T-helper 1 cell (primary cell): ENCODE results near the gene SCNN1G.
"Not testable (repeated sequence)": the region's sequence is repeated elsewhere in the genome, so short reads cannot be mapped to it uniquely, and the experiment has no call there.

Experiments used
- DNase-seq, 5 donors: peaks; one replicate each; pipeline ENCODE4 v3.0.0-alpha.2; 2012 to 2020

The SCNN1G gene

DNA sequence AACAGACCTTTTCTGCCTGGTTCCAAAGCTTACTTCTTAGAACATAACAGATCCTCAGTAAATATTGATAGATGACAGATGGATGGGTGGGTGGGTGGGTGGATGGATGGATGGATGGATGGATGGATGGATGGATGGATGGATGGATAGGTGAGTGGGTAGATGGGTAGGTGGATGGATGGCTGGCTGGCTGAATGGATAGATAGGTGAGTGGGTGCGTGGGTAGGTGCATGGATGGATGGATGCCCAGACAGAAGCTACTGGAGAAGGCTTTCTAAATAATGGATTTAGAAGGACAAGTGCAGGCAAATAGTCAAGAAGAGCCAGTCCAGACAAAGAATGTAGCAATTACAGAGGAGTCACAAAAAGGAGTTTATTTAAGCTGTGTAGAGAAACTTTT lies 19.6 kb downstream of the SCNN1G start:
- DNase-seq, result no peak

DNA sequence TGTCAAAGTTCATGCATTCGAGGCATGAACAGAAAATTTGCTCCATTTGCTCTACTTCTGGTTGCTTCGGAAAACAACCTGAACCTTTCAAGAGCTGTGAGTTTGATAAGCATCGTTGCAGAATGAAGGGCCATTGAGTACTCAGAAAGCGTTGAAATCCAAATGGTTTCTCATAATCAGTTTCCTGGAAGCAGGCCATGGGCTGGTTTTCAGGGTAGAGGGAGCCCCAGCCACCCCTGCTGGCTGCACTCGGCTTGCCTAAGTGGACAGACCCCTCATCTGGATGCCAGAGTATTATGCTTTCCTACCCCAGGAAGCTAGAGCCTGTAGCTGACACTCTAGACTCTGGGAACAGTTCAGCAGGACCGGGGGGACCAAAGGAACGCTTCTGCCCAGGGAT lies 24.4 kb downstream of the SCNN1G start:
- DNase-seq, result no peak

DNA sequence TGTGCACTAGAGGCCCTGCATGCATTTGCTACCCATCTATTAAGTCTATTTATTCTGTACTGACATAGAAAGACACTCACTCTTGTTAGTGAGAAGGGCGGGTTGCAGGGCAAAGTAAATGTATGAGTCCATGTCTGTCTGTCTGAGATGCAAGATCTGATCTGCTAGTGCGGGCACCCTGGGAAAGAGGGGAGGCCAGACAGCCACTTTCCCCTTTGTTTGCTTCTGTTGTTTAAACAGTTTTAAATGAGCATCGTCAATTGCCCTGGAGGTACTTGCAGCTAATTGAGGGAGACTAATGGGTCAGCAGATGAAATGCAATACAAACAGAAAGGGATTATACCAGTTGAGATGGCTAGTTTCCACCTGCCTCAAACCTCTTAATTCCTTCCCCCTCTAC lies 24.9 kb downstream of the SCNN1G start:
- no peak for DNase-seq

- no peak for DNase-seq
These were observed 27.1 kb downstream of the SCNN1G start for GRCh38 chr16:23209606-23210005.

GRCh38 chr16:23213831-23214230 lies 31.3 kb downstream of the SCNN1G start:
- DNase-seq, result no peak

DNA sequence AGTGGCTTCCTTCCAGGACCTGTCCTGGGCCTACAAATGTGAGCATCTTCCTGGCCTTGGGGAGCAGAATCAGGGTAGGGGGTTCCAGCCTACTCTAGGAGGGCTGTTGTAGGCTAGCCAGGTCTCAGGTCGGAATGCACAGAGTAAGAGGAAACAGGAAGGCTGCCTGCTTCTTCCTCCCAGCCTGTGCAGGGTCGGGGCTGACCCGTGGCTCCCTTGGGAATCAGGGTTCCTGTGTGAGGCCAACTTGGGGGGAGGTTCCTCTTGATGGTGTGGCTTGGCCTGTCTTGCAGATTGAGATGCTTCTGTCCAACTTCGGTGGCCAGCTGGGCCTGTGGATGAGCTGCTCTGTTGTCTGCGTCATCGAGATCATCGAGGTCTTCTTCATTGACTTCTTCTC lies 32.3 kb downstream of the SCNN1G start:
- DNase-seq, result no peak

DNA sequence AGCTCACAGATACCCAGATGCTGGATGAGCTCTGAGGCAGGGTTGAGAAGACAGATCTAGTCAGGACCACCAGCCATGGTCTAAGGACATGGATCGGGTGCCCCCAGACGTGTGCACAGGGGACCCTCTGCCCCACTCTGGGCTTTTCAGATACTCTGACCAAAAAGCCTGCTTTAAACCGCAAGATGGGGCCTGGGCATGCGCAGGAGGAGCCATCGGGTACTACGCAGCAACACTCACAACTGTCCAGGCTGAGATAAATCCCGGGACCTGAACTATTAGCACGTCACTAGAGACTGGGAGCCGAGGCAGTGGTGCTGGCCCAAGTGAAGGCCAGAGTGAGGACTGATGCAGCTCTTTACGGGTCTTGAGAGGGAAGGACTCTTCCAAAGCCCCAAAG lies 32.9 kb downstream of the SCNN1G start:
- no peak for DNase-seq

DNA sequence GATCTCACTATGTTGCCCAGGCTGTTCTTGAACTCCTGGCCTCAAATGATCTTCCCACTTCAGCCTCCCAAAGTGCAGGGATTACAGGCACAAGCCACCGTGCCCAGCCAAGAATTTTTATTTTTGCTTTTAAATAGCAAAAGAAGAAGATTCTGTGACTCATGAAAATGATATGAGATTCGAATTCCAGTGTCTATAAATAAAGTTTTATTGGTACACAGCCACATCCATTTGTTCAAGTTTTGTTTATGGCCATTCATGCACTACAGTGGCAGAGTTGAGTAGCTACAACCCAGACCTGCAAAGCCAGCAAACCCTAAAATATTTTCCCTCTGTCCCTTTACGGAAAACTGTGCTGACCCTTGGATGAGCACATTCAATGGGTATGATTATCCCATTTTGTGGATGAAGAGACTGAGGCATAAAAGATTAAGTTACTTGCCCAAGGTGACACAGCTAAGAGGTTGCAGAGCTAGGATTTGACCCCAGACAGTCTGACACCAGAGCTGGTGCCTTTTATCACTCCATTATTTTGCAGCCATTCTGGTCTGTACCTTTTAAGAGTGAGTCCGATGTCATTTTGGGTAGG lies 34.2 kb downstream of the SCNN1G start:
- no peak for DNase-seq

DNA sequence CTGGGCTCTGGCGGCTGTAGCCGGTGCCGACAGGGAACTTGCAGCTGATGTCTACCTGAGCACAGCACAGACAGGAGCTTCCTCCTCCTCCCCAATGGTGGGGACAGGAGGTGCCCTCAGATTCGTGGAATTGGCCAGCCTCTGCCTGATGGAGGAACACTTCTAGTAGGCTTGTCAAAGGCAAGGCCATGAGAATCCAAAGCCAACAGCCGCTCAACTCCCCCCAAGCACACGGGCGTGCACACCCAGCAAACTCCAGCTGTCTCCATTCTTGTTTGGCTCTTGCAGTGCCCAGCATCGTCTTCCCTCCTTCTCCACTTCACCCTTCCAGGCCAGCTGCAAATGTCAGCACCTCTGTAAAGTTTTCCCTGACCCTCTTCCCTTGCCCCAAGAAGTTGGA lies 35.1 kb downstream of the SCNN1G start:
- DNase-seq, result no peak

DNA sequence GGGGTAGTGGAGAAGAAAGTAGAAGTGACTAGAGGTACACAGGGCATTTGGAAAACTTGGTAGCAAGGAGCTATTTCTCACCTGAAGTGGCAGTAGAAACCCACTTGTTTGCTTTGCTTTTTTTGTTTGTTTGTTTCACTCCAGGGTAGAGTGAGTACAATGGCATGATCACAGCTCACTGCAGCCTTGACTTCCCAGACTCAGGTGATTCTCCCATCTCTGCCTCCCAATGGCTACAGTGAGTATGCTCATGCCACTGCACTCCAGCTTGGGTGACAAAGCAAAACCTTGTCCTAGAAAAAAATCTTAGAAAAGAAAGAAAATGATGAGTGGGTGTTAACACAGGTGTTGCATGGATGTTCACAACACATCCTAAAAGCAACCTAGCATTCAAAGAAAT lies 40.4 kb downstream of the SCNN1G start:
- no peak for DNase-seq

- no peak for DNase-seq
These were observed 40.8 kb downstream of the SCNN1G start for GRCh38 chr16:23223368-23223767.

GRCh38 chr16:23225109-23225508 lies 42.6 kb downstream of the SCNN1G start:
- no peak for DNase-seq

DNA sequence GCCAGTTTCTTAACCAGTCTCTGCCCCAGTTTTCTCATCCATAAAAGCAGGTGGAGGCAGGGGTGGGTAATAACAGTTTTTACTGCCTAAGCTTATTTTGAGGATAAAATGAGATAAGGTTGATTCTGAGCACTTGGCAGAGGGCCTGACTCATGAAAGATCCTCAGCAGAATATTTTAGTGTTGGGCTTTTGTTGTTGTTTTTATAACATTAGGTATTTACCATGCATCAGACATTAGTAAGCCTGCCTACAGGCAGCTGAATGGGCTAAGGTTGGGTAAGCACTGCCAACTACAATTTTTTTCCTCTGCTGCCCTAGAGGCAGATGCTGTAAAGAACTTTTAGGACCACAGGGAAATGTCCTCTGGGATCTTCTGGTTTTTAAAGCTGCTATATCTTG lies 43.1 kb downstream of the SCNN1G start:
- DNase-seq, result no peak

- DNase-seq, result no peak
These were observed 45.0 kb downstream of the SCNN1G start for GRCh38 chr16:23227529-23227928.

DNA sequence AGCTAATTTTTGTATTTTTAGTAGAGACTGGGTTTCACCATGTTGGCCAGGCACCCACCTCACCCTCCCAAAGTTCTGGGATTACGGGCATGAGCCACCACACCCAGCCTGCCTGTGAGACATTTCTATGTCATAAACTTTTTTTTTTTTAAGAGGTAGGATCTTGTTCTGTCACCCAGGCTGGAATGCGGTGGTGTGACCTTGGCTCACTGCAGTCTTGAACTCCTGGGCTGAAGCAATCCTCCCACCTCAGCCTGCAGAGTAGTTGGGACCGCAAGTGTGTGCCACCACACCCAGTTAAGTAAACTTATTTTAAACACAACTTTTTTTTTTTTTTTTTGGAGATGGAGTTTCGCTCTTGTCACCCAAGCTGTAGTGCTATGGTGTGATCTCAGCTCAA lies 47.2 kb downstream of the SCNN1G start:
- no peak for DNase-seq

DNA sequence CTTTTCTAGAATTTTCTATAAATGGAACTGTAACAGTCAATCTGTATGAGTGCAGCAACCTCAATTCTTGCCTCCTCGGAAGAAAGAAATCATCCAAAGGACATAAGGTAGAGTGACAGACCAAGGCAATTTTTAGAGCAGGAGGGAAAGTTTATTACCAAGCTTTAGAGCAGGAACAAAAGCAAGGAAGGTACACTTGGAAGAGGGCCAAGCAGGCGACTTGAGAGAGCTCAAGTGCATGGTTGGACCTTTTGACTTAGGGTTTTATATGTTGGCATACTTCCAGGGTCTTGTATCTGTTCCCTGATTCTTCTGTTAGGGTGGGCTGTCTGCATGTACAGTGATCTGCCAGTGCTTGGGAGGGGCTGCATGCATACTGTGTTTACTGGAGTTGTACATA lies 50.3 kb downstream of the SCNN1G start:
- no peak for DNase-seq

- no peak for DNase-seq
These were observed 52.6 kb downstream of the SCNN1G start for GRCh38 chr16:23235176-23235575.

DNA sequence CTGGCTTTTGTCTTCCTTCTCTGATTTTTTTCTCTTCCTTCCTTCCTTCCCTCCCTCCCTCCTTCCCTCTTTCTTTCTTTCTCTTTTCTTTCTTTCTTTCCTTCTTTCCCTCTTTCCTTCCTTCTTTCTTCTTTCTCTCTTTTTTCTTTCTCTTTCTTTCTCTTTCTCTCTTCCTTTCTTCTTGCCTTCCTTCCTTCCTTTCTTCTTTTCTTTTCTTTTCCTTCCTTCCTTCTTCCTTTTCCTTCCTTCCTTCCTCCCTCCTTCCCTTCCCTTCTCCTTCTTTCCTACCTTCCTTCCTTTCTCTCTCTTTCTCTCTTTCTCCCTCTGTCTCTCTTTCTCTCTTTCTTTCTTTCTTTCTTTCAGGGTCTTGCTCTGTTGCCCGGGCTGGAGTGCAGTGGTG lies 54.4 kb downstream of the SCNN1G start:
- DNase-seq, result no peak

GRCh38 chr16:23240994-23241393 lies 58.4 kb downstream of the SCNN1G start:
- DNase-seq, result no peak

GRCh38 chr16:23244122-23244521 lies 61.6 kb downstream of the SCNN1G start:
- DNase-seq, result no peak

- no peak for DNase-seq
These were observed 62.7 kb downstream of the SCNN1G start for GRCh38 chr16:23245268-23245667.

- no peak for DNase-seq
These were observed 66.0 kb downstream of the SCNN1G start for GRCh38 chr16:23248261-23249194.

DNA sequence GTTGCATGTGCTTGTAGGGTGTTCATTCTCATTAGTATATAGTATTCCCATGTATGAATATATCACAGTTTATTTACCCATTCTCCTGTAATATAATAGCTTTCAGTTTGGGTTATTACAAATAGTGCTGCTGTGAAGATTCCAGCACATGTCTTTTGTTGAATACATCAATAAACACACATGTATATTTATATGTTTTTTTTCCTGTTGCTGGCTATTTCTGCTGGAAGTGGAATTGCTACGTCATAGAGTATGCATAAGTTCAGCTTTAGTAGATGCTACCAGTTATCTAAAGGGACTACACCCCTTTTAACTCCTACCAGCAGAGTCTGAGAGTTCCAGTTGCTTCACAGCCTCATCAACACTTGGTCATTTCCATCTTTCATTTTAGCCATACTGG lies 67.3 kb downstream of the SCNN1G start:
- no peak for DNase-seq

GRCh38 chr16:23252310-23252709 lies 69.8 kb downstream of the SCNN1G start:
- peak in 1 of 5 donors; percentile 7 for DNase-seq

DNA sequence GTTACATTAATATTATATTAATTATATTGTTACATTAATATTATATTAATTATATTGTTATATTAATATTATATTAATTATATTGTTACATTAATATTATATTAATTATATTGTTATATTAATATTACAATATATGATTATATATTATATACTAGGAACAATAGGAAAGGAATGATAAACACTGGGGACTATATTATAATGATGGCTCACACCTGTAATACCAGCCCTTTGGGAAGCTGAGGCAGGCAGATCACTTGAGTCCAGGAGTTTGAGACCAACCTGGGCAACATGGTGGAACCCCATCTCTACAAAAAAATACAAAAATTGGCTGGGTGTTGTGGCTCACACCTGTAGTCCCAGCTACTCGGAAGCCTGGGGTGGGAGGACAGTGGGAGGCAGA lies 71.1 kb downstream of the SCNN1G start:
- DNase-seq, result not testable (repeated sequence)
